Left ventricle myocardium inferior (tissue), 1 donor: Measurements from ENCODE around the gene HMX3. TPM values are rescaled to one million over a fixed set of nuclear protein-coding genes. Genes with fewer than 3 reads are reported as not detected.

ENCODE experiments used
- DNase-seq: peaks from one replicate; pipeline ENCODE4 v3.0.0-alpha.2; 2020
- H3K27ac ChIP-seq: fragments of 200-600 bp; replicated peaks from 2 replicates; pipeline ENCODE4 v1.8.0; 2021
- H3K27me3 ChIP-seq: fragments of 200-600 bp; 2 replicates; pipeline ENCODE4 v1.8.0; 2021; ENCODE audit warnings: low read depth
- H3K36me3 ChIP-seq: fragments of 200-600 bp; 2 replicates; pipeline ENCODE4 v1.8.0; 2021
- H3K4me1 ChIP-seq: fragments of 200-600 bp; 2 replicates; pipeline ENCODE4 v1.8.0; 2021
- H3K4me3 ChIP-seq: fragments of 200-600 bp; 2 replicates; pipeline ENCODE4 v1.8.0; 2021; ENCODE audit warnings: mild to moderate bottlenecking, moderate library complexity
- H3K9me3 ChIP-seq: fragments of 200-600 bp; replicated peaks from 2 replicates; pipeline ENCODE4 v1.8.0; 2021
- intact Hi-C: fragments of 100-400 bp; cut with micrococcal nuclease; formaldehyde crosslinking; loops from one replicate; pipeline ENCODE4 v1.11.0; 2022
- total RNA-seq: library from RNA; stranded (reverse); fragmentation: NEBNext Ultra II Directional; extraction: Animal tissue kit (Norgen Biotek cat#: 25700); gene quantifications from one replicate; pipeline ENCODE4 v1.2.1, GENCODE V29; 2021
- TF ChIP-seq, protein P1 (sequence below): fragments of 200-600 bp; IDR thresholded peaks from 2 replicates; pipeline ENCODE4 v1.8.0; 2021; ENCODE audit warnings: antibody characterized with exemption, mild to moderate bottlenecking, borderline replicate concordance
- donor health status: DM: no; HTN: yes; CAD: no; lungs with severe emphysema.

The HMX3 gene
- total RNA-seq, 1 donor from 2014 or later, result not detected

DNA sequence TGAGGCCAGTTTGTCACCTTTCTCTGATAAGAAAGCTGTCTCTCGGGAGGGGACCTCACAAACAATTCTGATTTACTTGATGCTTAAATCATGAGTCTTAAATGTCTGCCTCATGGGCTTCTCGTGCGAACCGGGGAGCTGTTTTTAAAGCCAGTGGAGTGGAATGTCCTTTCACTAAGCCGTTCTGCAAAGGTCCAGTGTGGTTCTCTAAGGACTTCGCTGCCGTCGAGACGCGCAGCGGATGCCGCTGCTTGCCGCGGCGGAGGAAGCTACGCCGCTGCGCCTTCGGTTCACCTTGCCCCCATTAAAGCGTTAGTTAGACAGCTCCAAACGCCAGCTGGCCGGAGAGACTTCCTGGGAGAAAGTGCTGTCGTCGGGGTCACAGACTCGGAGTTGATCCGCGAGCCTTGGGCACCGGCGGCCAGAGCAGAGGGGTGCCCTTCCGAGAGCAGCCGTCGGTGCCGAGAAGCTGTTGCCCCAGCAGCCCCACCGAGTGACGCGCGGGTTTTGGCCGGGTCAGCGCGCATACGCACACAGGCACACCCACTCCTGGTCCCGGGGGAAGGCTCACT, 1.3 kb upstream of the HMX3 start:
- no peaks in the 10 kb centered on the region for H3K9me3 ChIP-seq
- H3K27me3 ChIP-seq, result peaks cover 100% of the 10 kb centered on the region
- intact Hi-C loops, result loop anchor here (5.0 kb wide), 1 partner anchor 423 kb away; no protein-coding TSS in a partner anchor
- H3K4me1 ChIP-seq, result peaks cover 61% of the 10 kb centered on the region
- no peak overlapping the region for H3K27ac ChIP-seq
- DNase-seq, result no peak
- TF ChIP-seq, protein P1, sequence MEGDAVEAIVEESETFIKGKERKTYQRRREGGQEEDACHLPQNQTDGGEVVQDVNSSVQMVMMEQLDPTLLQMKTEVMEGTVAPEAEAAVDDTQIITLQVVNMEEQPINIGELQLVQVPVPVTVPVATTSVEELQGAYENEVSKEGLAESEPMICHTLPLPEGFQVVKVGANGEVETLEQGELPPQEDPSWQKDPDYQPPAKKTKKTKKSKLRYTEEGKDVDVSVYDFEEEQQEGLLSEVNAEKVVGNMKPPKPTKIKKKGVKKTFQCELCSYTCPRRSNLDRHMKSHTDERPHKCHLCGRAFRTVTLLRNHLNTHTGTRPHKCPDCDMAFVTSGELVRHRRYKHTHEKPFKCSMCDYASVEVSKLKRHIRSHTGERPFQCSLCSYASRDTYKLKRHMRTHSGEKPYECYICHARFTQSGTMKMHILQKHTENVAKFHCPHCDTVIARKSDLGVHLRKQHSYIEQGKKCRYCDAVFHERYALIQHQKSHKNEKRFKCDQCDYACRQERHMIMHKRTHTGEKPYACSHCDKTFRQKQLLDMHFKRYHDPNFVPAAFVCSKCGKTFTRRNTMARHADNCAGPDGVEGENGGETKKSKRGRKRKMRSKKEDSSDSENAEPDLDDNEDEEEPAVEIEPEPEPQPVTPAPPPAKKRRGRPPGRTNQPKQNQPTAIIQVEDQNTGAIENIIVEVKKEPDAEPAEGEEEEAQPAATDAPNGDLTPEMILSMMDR, result no peak
- H3K4me3 ChIP-seq, result peak overlapping the region; percentile 61
- H3K36me3 ChIP-seq, result no peaks in the 10 kb centered on the region

DNA sequence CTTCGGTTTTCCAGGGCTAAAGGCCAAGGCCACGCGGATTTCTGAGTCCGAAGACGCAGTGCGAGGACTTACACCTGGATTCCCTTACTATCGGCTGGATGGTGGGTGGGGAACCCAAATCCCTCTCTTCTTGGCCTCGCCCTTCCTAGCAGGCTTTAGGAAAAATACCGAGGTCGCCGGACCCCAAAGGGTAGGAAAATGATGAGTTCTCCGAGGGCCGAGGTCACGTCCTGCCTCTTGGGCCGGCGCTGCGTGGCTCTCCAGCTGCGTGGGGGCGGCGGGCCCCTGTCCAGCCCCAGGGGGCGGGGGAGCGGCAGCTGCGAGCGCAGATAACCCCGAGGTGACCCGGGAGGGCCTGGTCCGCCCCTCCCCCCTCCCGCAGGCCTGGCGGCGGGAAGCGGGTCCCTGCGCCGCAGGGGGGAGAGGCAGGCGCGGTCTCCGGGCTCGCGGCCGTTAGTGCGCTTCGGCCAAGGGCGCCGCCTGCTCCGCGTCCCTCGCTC, 805 bp upstream of the HMX3 start:
- Histone ChIP-seq H3K36me3 (no peaks in the 10 kb centered on the region), H3K9me3 (no peaks in the 10 kb centered on the region), H3K4me3 (peak overlapping the region; percentile 61), H3K27me3 (peaks cover 100% of the 10 kb centered on the region), H3K27ac (no peak overlapping the region), H3K4me1 (peaks cover 67% of the 10 kb centered on the region)
- no peak for DNase-seq
- intact Hi-C loops, result loop anchor here (5.0 kb wide), 1 partner anchor 422 kb away; no protein-coding TSS in a partner anchor
- TF ChIP-seq, protein P1, result no peak

DNA sequence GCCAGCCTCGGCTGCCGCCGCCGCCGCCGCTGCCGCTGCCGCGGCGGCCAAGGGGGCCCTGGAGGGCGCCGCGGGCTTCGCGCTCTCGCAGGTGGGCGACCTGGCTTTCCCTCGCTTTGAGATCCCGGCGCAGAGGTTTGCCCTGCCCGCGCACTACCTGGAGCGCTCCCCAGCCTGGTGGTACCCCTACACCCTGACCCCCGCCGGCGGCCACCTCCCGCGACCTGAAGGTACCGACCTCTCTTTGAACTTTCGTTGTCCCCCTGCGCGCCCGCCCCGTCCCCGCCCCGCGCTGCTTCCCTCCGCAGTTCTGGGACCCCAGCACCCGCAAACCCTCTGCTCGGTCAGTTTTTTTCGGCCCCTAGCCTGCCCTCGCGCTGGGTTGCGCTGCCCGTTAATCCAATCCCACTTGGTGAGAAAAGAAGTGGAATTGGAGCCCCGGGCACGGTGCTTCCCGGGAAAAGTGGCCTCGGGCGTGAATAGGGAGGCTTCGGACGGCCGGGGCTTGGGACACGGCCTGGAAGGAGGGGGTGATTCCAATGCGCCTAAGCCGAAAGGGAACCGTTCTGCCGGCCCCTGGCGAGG, 543 bp downstream of the HMX3 start:
- peak overlapping the region; percentile 61 for H3K4me3 ChIP-seq
- H3K27me3 ChIP-seq, result peaks cover 100% of the 10 kb centered on the region
- intact Hi-C loops, result no loop called here
- no peak overlapping the region for H3K27ac ChIP-seq
- no peaks in the 10 kb centered on the region for H3K9me3 ChIP-seq
- peaks cover 70% of the 10 kb centered on the region for H3K4me1 ChIP-seq
- TF ChIP-seq, protein P1, result no peak
- H3K36me3 ChIP-seq, result no peaks in the 10 kb centered on the region
- DNase-seq, result no peak

DNA sequence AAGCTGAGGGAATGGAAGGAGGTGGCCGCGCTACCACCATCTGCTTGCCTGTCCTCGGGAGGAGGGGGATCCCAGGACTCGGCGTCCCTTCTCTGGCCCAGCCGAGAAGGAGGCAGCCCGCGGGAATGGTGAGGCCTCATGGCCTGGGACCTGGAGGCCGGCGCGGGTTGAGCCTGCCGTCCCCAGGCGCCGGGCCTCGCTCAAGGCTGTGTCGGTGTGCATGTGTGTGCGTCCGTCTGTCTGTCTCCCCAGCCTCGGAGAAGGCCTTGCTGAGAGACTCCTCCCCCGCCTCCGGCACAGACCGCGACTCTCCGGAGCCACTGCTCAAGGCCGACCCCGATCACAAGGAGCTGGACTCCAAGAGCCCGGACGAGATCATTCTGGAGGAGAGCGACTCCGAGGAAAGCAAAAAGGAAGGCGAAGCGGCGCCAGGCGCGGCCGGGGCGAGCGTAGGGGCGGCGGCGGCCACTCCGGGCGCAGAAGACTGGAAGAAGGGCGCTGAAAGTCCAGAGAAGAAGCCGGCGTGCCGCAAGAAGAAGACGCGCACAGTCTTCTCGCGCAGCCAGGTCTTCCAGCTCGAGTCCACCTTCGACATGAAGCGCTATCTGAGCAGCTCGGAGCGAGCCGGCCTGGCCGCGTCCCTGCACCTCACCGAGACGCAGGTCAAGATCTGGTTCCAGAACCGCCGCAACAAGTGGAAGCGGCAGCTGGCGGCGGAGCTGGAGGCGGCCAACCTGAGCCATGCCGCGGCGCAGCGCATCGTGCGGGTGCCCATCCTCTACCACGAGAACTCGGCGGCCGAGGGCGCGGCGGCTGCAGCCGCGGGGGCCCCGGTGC, 1.3 kb downstream of the HMX3 start:
- intact Hi-C loops, result no loop called here
- Histone ChIP-seq H3K4me1 (peaks cover 71% of the 10 kb centered on the region), H3K4me3 (peak overlapping the region; percentile 61), H3K27me3 (peaks cover 100% of the 10 kb centered on the region), H3K36me3 (no peaks in the 10 kb centered on the region), H3K27ac (no peak overlapping the region), H3K9me3 (no peaks in the 10 kb centered on the region)
- DNase-seq, result no peak
- TF ChIP-seq, protein P1, result no peak

DNA sequence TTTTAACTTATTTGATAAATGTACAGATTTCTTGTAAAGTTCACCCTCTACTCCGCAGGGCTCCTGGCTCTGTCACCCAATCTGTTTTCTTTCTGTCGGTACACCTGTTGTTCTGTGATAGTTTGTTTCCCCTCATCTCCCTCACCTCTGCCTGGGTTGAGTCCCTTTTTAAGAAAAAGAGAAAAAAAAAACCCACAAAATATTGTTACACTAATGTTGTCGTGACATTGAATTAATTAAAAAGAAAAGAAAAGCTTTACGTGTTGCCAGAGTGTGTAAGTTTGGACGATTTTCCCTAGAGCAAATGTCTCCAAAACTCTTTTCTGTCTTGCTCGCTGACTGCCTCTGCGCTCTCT, 3.4 kb downstream of the HMX3 start:
- Histone ChIP-seq H3K4me3 (no peak overlapping the region), H3K4me1 (peaks cover 61% of the 10 kb centered on the region), H3K27me3 (peaks cover 100% of the 10 kb centered on the region), H3K9me3 (no peaks in the 10 kb centered on the region), H3K27ac (no peak overlapping the region), H3K36me3 (no peaks in the 10 kb centered on the region)
- intact Hi-C loops, result no loop called here
- TF ChIP-seq, protein P1, result no peak
- no peak for DNase-seq
